Adipose tissue (tissue), 3 donors: ENCODE measurements around the gene SUSD3. TPM values are rescaled to one million over a fixed set of nuclear protein-coding genes. Genes with fewer than 3 reads are reported as not detected.

Experiments used
- H3K27ac ChIP-seq: one replicate; pipeline ENCODE4 v1.5.1; 2013; ENCODE audit warnings: low read depth, low read length
- WGBS, 3 donors: extraction: QIAGEN DNeasy Blood & Tissue Kit; methylation state at CpG; one replicate each; pipeline ENCODE4 v1.1.7; 2013; 5-methylcytosine and 5-hydroxymethylcytosine counted together
- polyA plus RNA-seq, 3 donors: library from polyadenylated mRNA; stranded (reverse); fragments of 200-250 nt; gene quantifications; one replicate each; pipeline ENCODE4 v1.2.3, GENCODE V29; 2013
- donor health status: healthy with polysubstance abuse.
- donor health status: Bipolar disorder and iron deficiency.
- donor health status: healthy.

The SUSD3 gene
- polyA plus RNA-seq, 3 donors, result 0.93 to 4.8 (median 2.5) TPM

- no peak overlapping the region for H3K27ac ChIP-seq
- 60 to 79% (median 74%) methylated on average over 19 of the region's 19 CpGs for WGBS, 3 donors
Observed at GRCh38 chr9:93061791-93062763, 3.6 kb downstream of the SUSD3 start.

GRCh38 chr9:93064392-93065134 is 6.1 kb downstream of the SUSD3 start:
- no peak overlapping the region for H3K27ac ChIP-seq
- 57 to 68% (median 62%) methylated on average over 12 of the region's 12 CpGs for WGBS, 3 donors

GRCh38 chr9:93065135-93065720 is 6.7 kb downstream of the SUSD3 start:
- no peak overlapping the region for H3K27ac ChIP-seq
- 56 to 80% (median 57%) methylated on average over 15 of the region's 15 CpGs for WGBS, 3 donors

- WGBS, 3 donors, result 78 to 92% (median 86%) methylated on average over 3 of the region's 3 CpGs
- H3K27ac ChIP-seq, result no peak overlapping the region
Observed at GRCh38 chr9:93066978-93067603, 8.6 kb downstream of the SUSD3 start.

- WGBS, 3 donors, result 89 to 96% (median 94%) methylated on average over 4 of the region's 4 CpGs
- no peak overlapping the region for H3K27ac ChIP-seq
Observed at GRCh38 chr9:93068956-93069355, 10.5 kb downstream of the SUSD3 start.

- 79 to 81% (median 80%) methylated on average over 7 of the region's 7 CpGs for WGBS, 3 donors
- no peak overlapping the region for H3K27ac ChIP-seq
Observed at GRCh38 chr9:93071464-93071863, 13.0 kb downstream of the SUSD3 start.

- H3K27ac ChIP-seq, result no peak overlapping the region
- WGBS, 3 donors, result 17 to 43% (median 43%) methylated on average over 5 of the region's 5 CpGs
Observed at GRCh38 chr9:93072383-93072795, 13.9 kb downstream of the SUSD3 start.

- 88 to 96% (median 95%) methylated on average over 12 of the region's 12 CpGs for WGBS, 3 donors
Observed at GRCh38 chr9:93076101-93076791, 17.7 kb downstream of the SUSD3 start.

GRCh38 chr9:93076792-93077128 is 18.3 kb downstream of the SUSD3 start:
- no peak overlapping the region for H3K27ac ChIP-seq
- 89 to 98% (median 93%) methylated on average over 2 of the region's 2 CpGs for WGBS, 3 donors

More at GRCh38 chr9:93076101-93076791, 17.7 kb downstream of the SUSD3 start:
- no peak overlapping the region for H3K27ac ChIP-seq

GRCh38 chr9:93077367-93077766 is 18.9 kb downstream of the SUSD3 start:
- H3K27ac ChIP-seq, result no peak overlapping the region
- WGBS, 3 donors, result 83 to 100% (median 96%) methylated on average over 1 of the region's 1 CpG

- WGBS, 3 donors, result 97 to 99% (median 98%) methylated on average over 16 of the region's 16 CpGs
- H3K27ac ChIP-seq, result no peak overlapping the region
Observed at GRCh38 chr9:93077811-93078210, 19.3 kb downstream of the SUSD3 start.

- 88 to 92% (median 89%) methylated on average over 13 of the region's 13 CpGs for WGBS, 3 donors
- no peak overlapping the region for H3K27ac ChIP-seq
Observed at GRCh38 chr9:93079371-93079770, 20.9 kb downstream of the SUSD3 start.

- whole genome bisulfite sequencing, 3 donors, result 90 to 97% (median 93%) methylated on average over 9 of the region's 9 CpGs
Observed at GRCh38 chr9:93080406-93080805, 21.9 kb downstream of the SUSD3 start.

GRCh38 chr9:93081081-93081529 is 22.6 kb downstream of the SUSD3 start:
- no peak overlapping the region for H3K27ac ChIP-seq
- WGBS, 3 donors, result 80 to 92% (median 89%) methylated on average over 10 of the region's 10 CpGs

More at GRCh38 chr9:93080406-93080805, 21.9 kb downstream of the SUSD3 start:
- H3K27ac ChIP-seq, result no peak overlapping the region

GRCh38 chr9:93081931-93082330 is 23.4 kb downstream of the SUSD3 start:
- H3K27ac ChIP-seq, result no peak overlapping the region
- WGBS, 3 donors, result 78 to 81% (median 81%) methylated on average over 3 of the region's 3 CpGs

GRCh38 chr9:93082841-93083411 is 24.4 kb downstream of the SUSD3 start:
- H3K27ac ChIP-seq, result no peak overlapping the region
- WGBS, 3 donors, result 51 to 60% (median 57%) methylated on average over 17 to 18 of the region's 18 CpGs

GRCh38 chr9:93083592-93084470 is 25.3 kb downstream of the SUSD3 start:
- no peak overlapping the region for H3K27ac ChIP-seq

More at GRCh38 chr9:93083592-93084470, 25.3 kb downstream of the SUSD3 start:
- WGBS, 3 donors, result 67 to 85% (median 74%) methylated on average over 8 of the region's 8 CpGs
